Measurements from ENCODE around the gene FADS2. TPM values are rescaled to one million over a fixed set of nuclear protein-coding genes. Genes with fewer than 3 reads are reported as not detected.

Gene FADS2
- total and polyA plus RNA-seq, 2 of the 13 experiments (the other 11 are each of a cell fraction or from before 2014, with no cell fraction given): 90.1 to 124 TPM

- TF ChIP-seq FOXK1 (CRISPR knock-in tag; IDR thresholded peaks at IDR 0.05; ENCODE audit: borderline replicate concordance, low read depth) (peak; percentile 63; the same call in 1 of the 2 replicates), KLF15 (CRISPR knock-in tag; IDR thresholded peaks at IDR 0.05; ENCODE audit: borderline replicate concordance) (0 out of 2 replicates have a peak, but pooled peaks have one; percentile 59), NCOA2 (CRISPR knock-in tag; IDR thresholded peaks at IDR 0.05) (peak; percentile 40), ZNF430 (CRISPR knock-in tag; IDR thresholded peaks at IDR 0.05) (peak; percentile 53; the same call in 1 of the 2 replicates), ARHGAP35 (CRISPR knock-in tag; IDR thresholded peaks at IDR 0.05; ENCODE audit: borderline replicate concordance) (no peak; the same call in 1 of the 2 replicates), THAP11 (CRISPR knock-in tag; IDR thresholded peaks at IDR 0.05) (peak; percentile 99), GMEB2 (CRISPR knock-in tag; IDR thresholded peaks at IDR 0.05; ENCODE audit: low read depth) (peak; percentile 7; the same call in 1 of the 2 replicates), MED13 (CRISPR knock-in tag; IDR thresholded peaks at IDR 0.05) (peak; percentile 53; the same call in 1 of the 2 replicates), FOSL2 (CRISPR knock-in tag; IDR thresholded peaks at IDR 0.05) (0 out of 2 replicates have a peak, but pooled peaks have one; percentile 7), HOXA5 (CRISPR knock-in tag; IDR thresholded peaks at IDR 0.05) (peak; percentile 93), ZNF850 (CRISPR knock-in tag; conservative IDR thresholded peaks at IDR 0.05) (no peak), TOE1 (CRISPR knock-in tag; IDR thresholded peaks at IDR 0.05) (peak; percentile 30; the same call in 1 of the 2 replicates), HBP1 (CRISPR knock-in tag; IDR thresholded peaks at IDR 0.05; ENCODE audit: low read depth) (peak; percentile 60; the same call in 1 of the 2 replicates), ZBTB8A (CRISPR knock-in tag; IDR thresholded peaks at IDR 0.05; ENCODE audit: borderline replicate concordance, low read depth) (peak; percentile 49; the same call in 1 of the 2 replicates), HOXA7 (CRISPR knock-in tag; IDR thresholded peaks at IDR 0.05) (no peak), MLX (CRISPR knock-in tag; IDR thresholded peaks at IDR 0.05) (peak; percentile 41; the same call in 1 of the 2 replicates), ZSCAN25 (CRISPR knock-in tag; IDR thresholded peaks at IDR 0.05) (0 out of 2 replicates have a peak, but pooled peaks have one; percentile 17), ZSCAN29 (CRISPR knock-in tag; conservative IDR thresholded peaks at IDR 0.05) (peak; percentile 75; the same call in 1 of the 2 replicates), MED8 (CRISPR knock-in tag; IDR thresholded peaks at IDR 0.05; ENCODE audit: insufficient replicate concordance) (peak; percentile 24), ZKSCAN1 (IDR thresholded peaks at IDR 0.05; ENCODE audit: low read length) (no peak), NKX3-1 (CRISPR knock-in tag; IDR thresholded peaks at IDR 0.05) (peak; percentile 57; the same call in 1 of the 2 replicates), GATAD2A (CRISPR knock-in tag; IDR thresholded peaks at IDR 0.05) (peak; percentile 8), NR2C2 (CRISPR knock-in tag; IDR thresholded peaks at IDR 0.05; ENCODE audit: borderline replicate concordance) (peak; percentile 94), HHEX (CRISPR knock-in tag; IDR thresholded peaks at IDR 0.05) (no peak), KDM4B (CRISPR knock-in tag; IDR thresholded peaks at IDR 0.05) (no peak), CSRNP1 (CRISPR knock-in tag; IDR thresholded peaks at IDR 0.05) (peak; percentile 89; the same call in 1 of the 2 replicates)
These were observed 35.6 kb upstream of the FADS2 start, which contains the start of the genes FEN1 and TMEM258 (continued) for GRCh38 chr11:61792310-61793082.

Measured in HepG2 (cell line).